C4-2B (cell line): Measurements from ENCODE around the gene HMGXB3.

ENCODE experiments used
- H3K27ac ChIP-seq: fragments of 450-650 bp; 2 replicates; pipeline ENCODE4 v1.5.1; 2017
- CTCF ChIP-seq: fragments of 450-650 bp; conservative IDR thresholded peaks from 2 replicates; pipeline ENCODE4 v1.5.1; 2017; ENCODE audit warnings: mild to moderate bottlenecking
- ZFX ChIP-seq: fragments of 450-650 bp; IDR thresholded peaks from 2 replicates; pipeline ENCODE4 v1.6.1; 2017

Gene HMGXB3

GRCh38 chr5:150035139-150035895, 34.8 kb downstream of the HMGXB3 start:
- H3K27ac ChIP-seq: no peak overlapping the region
- no peak for TF ChIP-seq CTCF

GRCh38 chr5:150036513-150036912, 36.0 kb downstream of the HMGXB3 start:
- no peak overlapping the region for H3K27ac ChIP-seq
- no peak for TF ChIP-seq ZFX
- no peak for TF ChIP-seq CTCF

GRCh38 chr5:150038547-150038946, 38.0 kb downstream of the HMGXB3 start:
- TF ChIP-seq ZFX: no peak
- no peak for TF ChIP-seq CTCF
- H3K27ac ChIP-seq: no peak overlapping the region

GRCh38 chr5:150042459-150042858, 41.9 kb downstream of the HMGXB3 start:
- no peak for TF ChIP-seq CTCF
- no peak for TF ChIP-seq ZFX
- H3K27ac ChIP-seq: no peak overlapping the region

- no peak for TF ChIP-seq ZFX
- no peak for TF ChIP-seq CTCF
- no peak overlapping the region for H3K27ac ChIP-seq
Observed at GRCh38 chr5:150043657-150044328, 43.3 kb downstream of the HMGXB3 start.

GRCh38 chr5:150044329-150044681, 43.8 kb downstream of the HMGXB3 start:
- H3K27ac ChIP-seq: no peak overlapping the region

More at GRCh38 chr5:150044329-150044681, 43.8 kb downstream of the HMGXB3 start:
- no peak for TF ChIP-seq ZFX
- no peak for TF ChIP-seq CTCF
